HG03139 (cell line): Measurements from ENCODE around the gene AHCYL1.

Experiments
- ATAC-seq: cut with Tn5 transposase; IDR thresholded peaks from one replicate; pipeline ENCODE4 v1.9.1; 2021; ENCODE audit not compliant: unreplicated experiment

AHCYL1 gene

DNA sequence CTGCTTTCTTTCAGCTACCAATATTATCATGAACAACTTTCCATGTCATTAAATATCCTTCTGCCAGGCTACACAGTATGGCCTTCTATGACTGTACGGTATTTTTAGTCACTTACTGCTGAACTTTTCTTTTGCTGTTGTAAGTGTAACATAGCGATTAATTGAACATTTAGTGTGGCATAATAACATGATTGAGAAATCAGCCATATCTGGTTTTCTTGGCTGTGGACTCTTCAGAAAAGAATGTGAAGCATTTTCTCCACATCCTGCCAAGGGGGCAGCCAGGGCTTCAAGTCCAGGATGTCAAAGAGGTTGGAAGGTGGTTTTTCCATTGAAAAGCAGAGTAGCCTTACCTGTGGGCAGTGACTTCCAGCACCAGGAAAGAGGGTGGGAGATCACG, 8.8 kb upstream of the AHCYL1 start:
- no peak for ATAC-seq

- no peak for ATAC-seq
Measured at GRCh38 chr1:109976762-109977161, 7.8 kb upstream of the AHCYL1 start.

DNA sequence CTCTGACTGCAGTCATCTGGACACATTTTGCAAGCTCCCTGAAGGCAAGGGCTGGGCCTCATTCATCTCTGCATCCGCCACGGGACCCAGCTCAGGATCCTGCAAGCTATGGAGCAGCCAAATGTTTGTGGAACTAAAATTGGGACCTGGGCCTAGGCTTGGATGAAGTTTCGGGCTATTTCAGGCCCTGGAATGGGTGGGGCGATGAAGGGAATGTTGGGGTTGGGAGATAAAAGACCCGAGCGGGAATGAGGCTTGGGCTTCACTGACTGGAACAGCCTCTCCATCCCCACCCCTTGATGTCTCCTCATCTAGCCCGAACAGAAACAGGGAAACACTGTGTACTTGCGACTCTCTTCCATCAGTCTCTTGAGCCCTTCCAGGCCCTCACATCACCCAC, 7.3 kb upstream of the AHCYL1 start:
- ATAC-seq: no peak

- no peak for ATAC-seq
Measured at GRCh38 chr1:109977657-109978378, 6.7 kb upstream of the AHCYL1 start.

DNA sequence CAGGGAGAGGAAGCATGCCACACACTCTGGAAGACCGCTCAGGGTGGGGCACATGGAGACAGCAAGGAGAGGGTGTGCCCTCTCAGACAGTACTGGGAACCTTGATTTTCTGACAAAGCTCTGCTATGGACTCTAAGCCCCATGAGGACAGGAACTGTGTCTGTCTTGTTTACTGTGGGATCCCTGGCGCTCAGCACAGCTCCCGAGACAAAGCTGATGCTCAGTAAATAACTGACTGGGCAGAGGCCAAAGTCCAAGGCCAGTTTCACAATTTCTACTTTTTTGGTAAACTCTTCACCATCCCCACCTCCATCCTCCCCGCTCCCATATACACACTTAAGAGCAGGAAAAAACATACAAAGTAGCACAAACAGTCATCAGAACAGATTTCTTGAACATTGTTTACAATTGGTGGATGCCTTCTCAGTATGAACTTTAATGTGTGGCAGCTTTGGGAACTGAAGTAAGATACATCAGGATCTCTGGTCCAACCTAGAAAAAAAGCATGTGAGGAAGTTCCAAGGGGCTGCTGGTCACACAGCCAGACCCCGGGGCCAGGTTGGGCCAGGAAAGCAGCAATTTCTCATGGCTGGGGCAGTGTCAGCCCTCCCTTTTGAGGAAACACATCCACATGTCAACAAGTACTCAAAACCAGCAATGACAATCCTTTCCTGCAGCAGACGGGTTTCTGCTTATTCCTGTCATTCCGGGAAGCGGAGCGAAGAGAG, 5.6 kb upstream of the AHCYL1 start:
- ATAC-seq: no peak

GRCh38 chr1:109979489-109980091, 5.0 kb upstream of the AHCYL1 start:
- no peak for ATAC-seq

GRCh38 chr1:109980324-109981003, 4.1 kb upstream of the AHCYL1 start:
- ATAC-seq: no peak

DNA sequence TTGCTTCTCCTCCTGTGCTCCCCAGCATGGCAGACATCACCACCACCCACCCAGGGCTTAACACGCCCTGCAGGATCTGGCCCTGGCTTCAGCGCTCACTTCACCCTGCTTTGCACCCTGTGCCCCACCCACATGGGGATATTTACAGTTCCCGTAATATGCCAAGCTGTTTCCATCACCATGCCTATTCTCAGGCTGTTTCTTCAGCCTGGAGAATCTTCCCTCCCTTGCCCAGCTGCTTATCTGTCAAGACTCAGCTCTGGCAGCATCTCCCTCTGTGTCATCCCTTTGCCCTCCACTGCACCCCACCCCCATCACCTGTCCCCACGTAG, 3.6 kb upstream of the AHCYL1 start:
- no peak for ATAC-seq

DNA sequence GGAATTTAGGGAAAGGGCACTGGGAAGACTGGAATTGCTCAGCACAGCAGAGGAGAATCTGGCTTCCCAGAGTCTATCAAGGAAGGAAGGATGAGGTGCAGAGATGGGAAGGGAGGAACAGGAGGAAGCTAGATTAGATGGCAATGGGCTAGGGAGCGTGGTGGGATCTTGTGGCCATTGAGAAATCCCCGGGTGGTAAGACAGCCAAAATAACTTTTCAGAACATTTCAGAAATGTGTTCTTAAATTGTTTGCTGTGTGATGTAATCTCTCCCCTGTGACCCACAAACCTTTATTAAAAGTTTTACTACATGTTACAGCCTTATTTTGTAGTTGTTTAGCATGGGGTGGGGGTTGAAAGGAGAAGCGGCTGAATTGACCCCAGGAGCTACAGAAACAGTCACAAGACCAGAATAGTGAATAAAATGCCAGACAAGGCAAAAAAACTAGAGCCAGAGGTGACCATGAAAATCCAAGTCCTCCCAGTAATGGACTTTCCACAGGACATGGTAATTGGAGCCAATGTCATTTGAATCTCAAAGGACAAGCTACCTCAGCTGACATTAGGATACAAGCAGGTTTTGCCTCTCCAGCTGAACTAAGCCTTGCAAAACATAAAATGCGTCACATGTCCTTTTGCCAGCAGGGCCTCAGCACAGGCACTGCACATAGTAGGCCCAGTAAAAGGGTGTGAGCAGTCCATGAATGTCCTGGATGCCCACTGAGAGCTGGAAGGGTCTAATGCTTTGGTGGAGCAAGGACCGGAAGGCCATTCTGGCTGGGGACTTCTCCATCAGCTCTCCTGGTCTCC, 980 bp upstream of the AHCYL1 start:
- no peak for ATAC-seq

DNA sequence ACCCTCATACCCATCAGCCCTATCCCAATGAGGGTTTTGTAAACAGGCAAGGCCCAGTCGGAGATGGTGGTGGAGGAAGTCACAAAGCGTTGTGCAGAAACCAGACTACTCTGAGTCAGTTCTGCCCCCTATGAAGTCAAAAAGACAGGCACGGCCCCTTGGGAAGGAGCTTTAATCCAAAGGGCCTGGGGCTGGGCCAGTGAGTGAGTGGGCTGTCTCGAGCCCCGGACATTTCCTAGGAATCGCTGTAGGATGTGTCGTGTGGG, 442 bp upstream of the AHCYL1 start:
- no peak for ATAC-seq

DNA sequence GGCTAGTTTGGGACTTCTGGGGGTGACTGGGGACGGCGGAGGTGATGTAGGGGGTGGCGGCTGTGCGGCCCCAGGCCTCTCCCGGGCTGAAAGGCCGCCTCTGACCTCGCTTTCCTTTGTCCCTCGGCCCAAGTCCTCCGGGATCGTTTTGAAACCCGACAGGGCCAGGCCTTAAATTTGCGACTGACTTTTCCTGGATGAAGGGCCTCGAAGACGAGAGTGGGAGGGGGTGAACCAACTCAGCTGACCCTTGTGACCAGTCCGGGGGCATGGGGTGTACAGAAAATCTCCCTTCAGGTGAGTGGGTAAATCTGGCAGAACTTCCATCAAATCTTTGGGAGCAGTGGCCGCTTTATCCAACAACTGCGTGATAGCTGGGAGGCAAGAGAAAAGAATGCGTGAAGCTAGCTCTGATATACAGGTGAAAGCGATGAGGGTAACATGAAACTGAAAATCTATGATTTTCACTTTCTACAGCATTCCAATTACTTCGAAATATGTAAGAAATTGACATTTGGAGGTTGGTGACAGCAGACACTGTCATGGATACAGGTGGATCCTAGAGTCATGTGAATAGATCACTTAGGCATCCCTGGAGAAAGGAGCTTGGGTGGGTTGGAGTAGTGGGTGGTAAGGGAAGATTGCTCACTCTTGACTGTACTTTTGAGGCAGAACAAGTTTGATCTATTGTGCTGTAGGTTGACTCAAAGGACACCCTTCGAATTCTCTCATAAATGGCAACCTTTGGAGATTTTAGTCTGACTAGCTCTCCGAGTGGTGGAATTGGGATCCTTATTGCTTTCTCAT, 885 bp downstream of the AHCYL1 start:
- no peak for ATAC-seq

DNA sequence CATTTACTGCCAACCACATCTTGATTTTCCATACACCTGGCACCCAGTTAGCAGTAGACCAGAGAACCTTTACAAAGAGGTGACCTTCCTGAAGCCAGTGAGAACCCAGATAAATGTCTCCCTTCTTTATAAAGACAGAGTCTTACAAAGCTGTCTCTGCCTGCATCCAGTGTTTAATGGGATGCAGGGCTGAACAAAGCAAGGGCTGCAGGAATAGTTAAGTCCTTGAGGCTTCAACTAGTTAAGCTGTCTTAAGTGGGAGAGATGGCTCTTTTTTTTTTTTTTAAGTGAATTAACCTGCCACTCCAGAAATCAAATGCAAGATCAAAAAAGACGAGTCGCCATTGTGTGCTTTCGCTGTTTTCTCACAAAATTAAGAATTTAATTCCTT, 1.5 kb downstream of the AHCYL1 start:
- ATAC-seq: no peak

DNA sequence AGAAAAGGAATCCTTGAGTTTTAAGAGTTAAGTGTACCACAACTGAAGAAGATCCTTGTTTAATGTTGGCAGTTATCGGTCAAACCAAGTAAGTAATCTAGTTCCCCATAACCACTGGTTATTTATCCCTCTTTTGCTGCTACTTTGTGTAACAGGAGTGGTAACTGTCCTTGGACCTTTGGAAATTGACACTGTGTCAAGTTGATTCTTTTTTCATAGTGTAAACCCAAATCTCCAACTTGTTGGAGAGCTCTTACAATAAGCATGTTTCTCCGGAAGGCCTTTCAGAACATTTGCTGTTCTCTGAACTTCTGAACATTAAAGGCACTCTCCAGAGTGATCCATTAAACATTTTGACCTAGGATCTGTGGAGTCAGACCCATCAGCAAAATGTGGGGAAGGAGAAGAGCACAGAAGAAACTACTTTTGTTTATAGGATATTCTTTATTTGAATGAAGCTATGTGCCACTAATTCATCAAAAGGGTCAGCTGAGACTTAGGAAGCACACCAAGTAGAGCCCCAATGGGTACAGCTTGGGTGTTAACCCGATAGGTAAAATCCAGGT, 3.9 kb downstream of the AHCYL1 start:
- no peak for ATAC-seq

DNA sequence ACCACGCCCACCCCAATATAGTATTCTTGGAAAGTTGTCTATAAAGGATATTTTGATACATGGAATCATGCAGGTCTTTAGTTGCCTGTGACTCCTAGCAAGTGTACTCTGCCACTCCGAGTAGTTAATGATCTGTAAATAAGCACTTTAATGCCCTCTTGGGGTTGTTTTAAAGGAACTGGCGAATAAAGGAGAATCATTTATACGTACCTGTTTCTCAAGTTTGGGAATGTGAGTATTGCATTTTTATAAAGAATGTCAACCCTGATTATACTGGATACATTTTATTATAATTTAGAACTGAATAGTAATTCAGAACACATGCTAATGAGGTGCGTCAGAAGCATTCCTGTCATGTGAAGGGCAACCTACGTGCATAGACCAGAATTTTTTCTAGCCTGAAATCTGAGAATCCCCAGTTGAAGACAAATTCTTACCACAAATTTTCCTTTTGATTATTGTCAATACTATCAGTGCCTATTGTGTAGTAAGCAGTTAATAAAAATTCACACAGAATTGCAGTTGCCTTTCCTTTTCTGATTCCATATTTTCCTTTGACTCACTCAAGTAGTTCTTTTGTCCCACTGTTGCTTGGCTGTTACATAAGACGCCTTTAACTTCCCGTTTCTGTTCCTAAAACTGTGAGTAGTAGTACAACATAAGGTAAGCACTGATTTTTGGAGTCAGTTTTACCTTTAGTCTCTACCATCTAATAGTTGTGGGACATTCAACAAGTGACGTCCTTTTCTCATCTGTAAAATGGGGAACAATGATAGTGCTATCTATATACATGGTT, 5.1 kb downstream of the AHCYL1 start:
- no peak for ATAC-seq

DNA sequence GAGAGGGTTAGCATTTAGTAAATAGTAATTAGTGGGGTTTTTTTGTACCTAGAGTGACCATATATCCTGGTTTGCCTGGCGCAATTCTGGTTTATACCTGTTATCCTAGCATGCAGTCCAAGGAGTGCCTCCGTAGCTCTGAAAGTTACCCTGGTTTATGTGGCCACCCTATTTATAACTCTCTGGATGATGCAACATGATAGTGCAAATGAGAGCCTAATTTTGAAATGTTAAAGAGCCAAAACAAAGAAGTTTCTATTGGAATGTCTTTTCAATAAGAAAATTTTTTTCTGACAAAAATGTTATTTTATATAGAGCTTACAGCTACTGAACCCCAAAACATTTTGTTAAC, 5.7 kb downstream of the AHCYL1 start:
- no peak for ATAC-seq

GRCh38 chr1:109991400-109991925, 6.9 kb downstream of the AHCYL1 start:
- no peak for ATAC-seq

DNA sequence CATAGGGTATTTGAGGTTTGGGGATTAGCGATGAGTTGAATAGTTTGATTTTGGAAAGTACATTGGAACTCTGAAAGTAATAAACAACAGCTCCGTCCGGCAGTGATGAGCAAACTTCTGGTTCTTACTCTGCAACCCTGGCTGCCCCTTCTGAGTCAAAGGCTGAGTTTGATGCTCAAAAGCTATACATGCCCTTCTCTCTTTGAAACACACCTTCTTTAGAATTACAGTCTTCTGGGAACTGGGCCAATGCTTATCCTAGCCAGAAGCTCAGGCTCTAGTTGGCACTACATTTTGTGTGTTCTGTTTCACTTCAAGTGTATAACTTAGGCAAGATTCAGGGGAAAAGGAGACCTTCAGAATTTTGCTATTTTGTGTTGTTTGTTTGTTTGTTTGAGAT, 9.3 kb downstream of the AHCYL1 start:
- ATAC-seq: no peak

GRCh38 chr1:109994654-109995053, 10.1 kb downstream of the AHCYL1 start:
- no peak for ATAC-seq

DNA sequence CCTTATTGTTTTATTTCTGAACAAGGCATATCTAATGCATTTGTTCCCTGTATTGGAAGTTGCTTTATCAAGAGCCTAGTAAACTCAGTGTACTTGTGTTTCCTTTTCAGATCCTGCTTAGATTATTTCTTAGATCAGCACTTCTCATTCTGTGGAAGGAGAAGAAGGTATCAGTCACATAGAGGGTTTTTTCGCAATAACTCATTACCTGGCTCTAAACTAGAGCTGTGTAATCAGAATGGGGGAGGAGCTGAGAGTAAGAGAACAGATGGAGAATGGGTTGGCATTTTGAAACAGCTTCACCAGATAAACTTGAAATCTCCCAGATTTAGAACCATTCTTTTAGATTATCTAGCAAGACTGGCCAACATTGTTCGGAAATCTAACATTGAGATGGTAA, 11.0 kb downstream of the AHCYL1 start:
- no peak for ATAC-seq
